Measurements from ENCODE around the gene AUTS2. TPM values are rescaled to one million over a fixed set of nuclear protein-coding genes. Genes with fewer than 3 reads are reported as not detected.

The AUTS2 gene
- total and polyA plus RNA-seq, 10 of the 15 experiments (the other 5 are each of a cell fraction or from before 2014, with no cell fraction given): 6.4 to 55.6 (median 21.6) TPM

GRCh38 chr7:69871213-69871885, 273.1 kb downstream of the AUTS2 start:
- intact Hi-C loops (cut with micrococcal nuclease; ENCODE audit: unreplicated experiment) (no loop called here), in situ Hi-C loops (cut with MboI) (no loop called here)
- TF ChIP-seq STAT1 (conservative IDR thresholded peaks at IDR 0.05): no peak
- no peak for TF ChIP-seq CHD2 (IDR thresholded peaks at IDR 0.05; ENCODE audit: borderline replicate concordance, low read depth, low read length)
- no peak for TF ChIP-seq TCF3 (IDR thresholded peaks at IDR 0.05; ENCODE audit: borderline replicate concordance, insufficient read depth, low read depth, low read length)
- TF ChIP-seq EP300 (IDR thresholded peaks at IDR 0.05; ENCODE audit: borderline replicate concordance in 1 of 2, control insufficient read depth in 1 of 2, low read depth in 2 of 2, low read length in 2 of 2): no peak
- TF ChIP-seq, protein P1, sequence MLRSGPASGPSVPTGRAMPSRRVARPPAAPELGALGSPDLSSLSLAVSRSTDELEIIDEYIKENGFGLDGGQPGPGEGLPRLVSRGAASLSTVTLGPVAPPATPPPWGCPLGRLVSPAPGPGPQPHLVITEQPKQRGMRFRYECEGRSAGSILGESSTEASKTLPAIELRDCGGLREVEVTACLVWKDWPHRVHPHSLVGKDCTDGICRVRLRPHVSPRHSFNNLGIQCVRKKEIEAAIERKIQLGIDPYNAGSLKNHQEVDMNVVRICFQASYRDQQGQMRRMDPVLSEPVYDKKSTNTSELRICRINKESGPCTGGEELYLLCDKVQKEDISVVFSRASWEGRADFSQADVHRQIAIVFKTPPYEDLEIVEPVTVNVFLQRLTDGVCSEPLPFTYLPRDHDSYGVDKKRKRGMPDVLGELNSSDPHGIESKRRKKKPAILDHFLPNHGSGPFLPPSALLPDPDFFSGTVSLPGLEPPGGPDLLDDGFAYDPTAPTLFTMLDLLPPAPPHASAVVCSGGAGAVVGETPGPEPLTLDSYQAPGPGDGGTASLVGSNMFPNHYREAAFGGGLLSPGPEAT (IDR thresholded peaks at IDR 0.05; ENCODE audit: low read depth): no peak
- BruUV-seq (replicated peaks): no TSS peak
- H4K20me1 ChIP-seq (ENCODE audit: control insufficient read depth, insufficient read depth): no peaks in the 10 kb centered on the region
- RAD21 ChIA-PET (ENCODE audit: unreplicated experiment): no interaction called here
- H3K36me3 ChIP-seq (ENCODE audit: control insufficient read depth in 2 of 2, insufficient read depth in 2 of 2, low read length in 1 of 2): peaks cover 0 to 2% of the 10 kb centered on the region in 2 experiments; a peak in 1 of 4 replicates
- H3K4me3 ChIP-seq: no peak overlapping the region
- WGBS (ENCODE audit: insufficient coverage, insufficient replicate concordance, low lambda C conversion rate, missing lambda C conversion rate): 62% methylated on average over 7 of the region's 7 CpGs
- ATAC-seq (peak; percentile 35; the same call in 2 of the 3 replicates), DNase-seq (ENCODE audit: low read depth, low spot score) (no peak), FAIRE-seq (no peak)
- POLR2A ChIA-PET: no interaction called here
- no peak overlapping the region for H3K4me2 ChIP-seq (ENCODE audit: control insufficient read depth, insufficient read depth)
- H3K9ac ChIP-seq (ENCODE audit: control insufficient read depth, insufficient read depth, low read length): no peak overlapping the region
- CTCF ChIA-PET: no interaction called here
- H2AFZ ChIP-seq (ENCODE audit: control insufficient read depth, low read depth, low read length): no peak overlapping the region
- SMC1A ChIA-PET (ENCODE audit: uncharacterized antibody, unreplicated experiment): interaction anchor here (1.0 kb wide), 1 partner anchor 24 kb away, joined by 3 read pairs; no protein-coding TSS in a partner anchor
- no peaks in the 10 kb centered on the region; the same call in none of the 2 replicates for H3K79me2 ChIP-seq (ENCODE audit: control insufficient read depth, insufficient read depth, low read length)
- H3K4me1 ChIP-seq (ENCODE audit: control insufficient read depth, insufficient read depth, low read length): peaks cover 5% of the 10 kb centered on the region; the same call in 1 of the 2 replicates
- no peak overlapping the region for H3K27ac ChIP-seq (ENCODE audit: control insufficient read depth, insufficient read depth)
- H3K27me3 ChIP-seq (replicated peaks in 1 of 2; ENCODE audit: control insufficient read depth in 2 of 2, insufficient read depth in 2 of 2, low read length in 1 of 2): no peaks in the 10 kb centered on the region
- no peaks in the 10 kb centered on the region; the same call in 2 of the 3 replicates for H3K9me3 ChIP-seq (replicated peaks; ENCODE audit: control insufficient read depth, insufficient read depth, low read length)

Measured in GM12878 (cell line).